Mesenteric fat pad (tissue), 1 donor: ENCODE measurements around the gene BMPR1B. TPM values are rescaled to one million over a fixed set of nuclear protein-coding genes. Genes with fewer than 3 reads are reported as not detected.
"Not testable (repeated sequence)": the region's sequence is repeated elsewhere in the genome, so short reads cannot be mapped to it uniquely, and the experiment has no call there.

ENCODE experiments used
- DNase-seq: peaks from one replicate; pipeline ENCODE4 v3.0.0-alpha.2; 2020; ENCODE audit warnings: low spot score
- total RNA-seq: library from RNA; stranded (reverse); fragmentation: NEBNext Ultra II Directional; extraction: Animal tissue kit (Norgen Biotek cat#: 25700); gene quantifications from one replicate; pipeline ENCODE4 v1.2.1, GENCODE V29; 2021
- donor health status: DM: yes; HTN: yes; CAD: no.

BMPR1B gene
- total RNA-seq, 1 donor from 2014 or later: 0.45 TPM

- DNase-seq: no peak
Observed at GRCh38 chr4:95021099-95021498, 263.3 kb downstream of the BMPR1B start.

DNA sequence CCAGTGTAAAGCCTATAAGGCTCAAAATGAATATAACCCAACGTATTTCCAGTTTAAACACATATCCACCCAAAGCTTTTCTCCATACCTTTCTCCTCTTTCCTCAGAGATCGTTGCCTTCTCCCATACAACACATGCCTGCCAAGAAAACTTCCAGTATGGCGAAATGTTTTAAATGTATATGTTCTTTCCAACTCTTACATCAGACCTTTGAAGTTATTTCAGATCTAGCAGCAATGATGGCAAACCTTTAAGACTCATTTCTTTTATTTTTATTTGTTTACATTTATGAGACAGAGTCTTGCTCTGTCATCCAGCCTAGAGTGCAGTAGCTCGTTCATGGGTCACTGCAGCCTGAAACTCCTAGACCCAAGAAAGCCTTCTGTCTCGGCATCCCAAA, 265.4 kb downstream of the BMPR1B start:
- no peak for DNase-seq

- no peak for DNase-seq
Observed at GRCh38 chr4:95027905-95028618, 270.3 kb downstream of the BMPR1B start.

DNA sequence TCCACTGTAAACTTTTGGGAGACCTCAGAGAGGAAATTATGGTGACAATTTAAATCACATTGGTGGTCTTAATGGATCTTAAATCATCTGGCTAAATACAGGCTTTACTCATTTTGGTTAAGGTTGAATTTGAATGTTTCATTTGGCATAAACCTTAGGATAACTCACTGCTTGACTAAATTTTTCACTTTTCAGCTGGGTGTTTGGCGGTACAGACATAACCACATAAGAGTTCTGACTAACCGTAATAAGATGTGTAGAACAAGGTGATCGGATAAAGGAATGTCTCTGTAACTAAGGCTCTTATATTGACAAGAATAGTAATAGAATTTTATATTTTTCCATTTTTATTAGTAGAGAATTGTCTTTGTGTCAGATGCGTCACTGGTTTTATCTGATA, 281.0 kb downstream of the BMPR1B start:
- DNase-seq: no peak

DNA sequence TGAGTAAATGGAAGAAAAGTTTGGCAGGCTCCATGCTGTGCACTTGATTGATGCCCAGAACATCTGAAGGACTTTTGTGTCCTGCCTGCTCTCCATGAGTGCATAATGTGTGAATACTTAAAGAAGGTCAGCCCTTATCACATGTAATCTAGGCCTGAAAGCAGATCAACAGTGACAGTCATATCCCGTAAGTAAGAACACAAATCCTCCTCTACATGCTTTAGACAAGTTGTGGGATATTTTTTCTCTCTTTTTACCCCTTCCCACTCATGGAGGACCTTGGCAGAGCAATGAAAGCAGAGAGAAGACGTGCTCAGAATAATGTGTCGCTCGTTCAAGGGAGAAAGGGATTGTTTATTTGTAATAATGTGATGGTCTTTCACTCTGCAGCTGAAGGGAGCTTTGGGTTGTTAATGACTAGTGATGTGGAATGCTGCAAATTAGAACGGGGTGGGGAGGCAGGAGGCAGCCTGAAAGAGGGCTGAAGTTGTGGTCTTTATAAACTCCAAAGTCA, 286.6 kb downstream of the BMPR1B start:
- no peak for DNase-seq

GRCh38 chr4:95045429-95045828, 287.7 kb downstream of the BMPR1B start:
- no peak for DNase-seq

- DNase-seq: no peak
Observed at GRCh38 chr4:95048296-95048695, 290.5 kb downstream of the BMPR1B start.

DNA sequence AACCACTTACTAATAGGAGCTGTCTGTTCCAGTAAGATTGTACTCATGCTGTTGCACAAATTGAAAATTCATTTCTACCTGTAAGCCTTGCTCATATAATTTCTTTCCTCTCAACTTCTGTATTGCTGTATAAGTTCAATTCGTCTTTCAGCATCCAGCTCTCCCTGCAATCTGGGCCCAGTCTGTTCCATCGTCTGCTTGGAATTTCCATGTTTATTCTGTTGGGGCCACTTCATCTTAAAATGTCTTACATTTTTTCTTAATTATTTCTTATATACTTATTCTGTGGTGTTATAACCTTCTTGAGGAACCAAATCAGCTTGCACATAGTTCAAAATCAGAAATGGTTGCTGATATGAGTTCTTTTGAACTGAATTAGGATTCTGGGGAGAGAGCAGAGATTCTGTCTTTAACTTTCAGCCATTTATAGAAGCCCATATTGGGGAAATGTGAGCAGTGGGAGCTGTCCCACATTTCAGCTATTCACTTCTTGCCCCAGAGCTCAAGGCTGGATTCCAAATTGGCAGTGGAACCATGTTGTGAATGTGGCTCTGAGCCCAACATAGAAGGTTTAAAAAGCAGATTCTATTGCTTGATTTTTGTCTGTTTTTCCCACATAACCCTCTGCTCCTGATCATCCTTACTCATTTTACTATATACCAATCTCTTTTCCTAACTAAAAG, 291.9 kb downstream of the BMPR1B start:
- no peak for DNase-seq

DNA sequence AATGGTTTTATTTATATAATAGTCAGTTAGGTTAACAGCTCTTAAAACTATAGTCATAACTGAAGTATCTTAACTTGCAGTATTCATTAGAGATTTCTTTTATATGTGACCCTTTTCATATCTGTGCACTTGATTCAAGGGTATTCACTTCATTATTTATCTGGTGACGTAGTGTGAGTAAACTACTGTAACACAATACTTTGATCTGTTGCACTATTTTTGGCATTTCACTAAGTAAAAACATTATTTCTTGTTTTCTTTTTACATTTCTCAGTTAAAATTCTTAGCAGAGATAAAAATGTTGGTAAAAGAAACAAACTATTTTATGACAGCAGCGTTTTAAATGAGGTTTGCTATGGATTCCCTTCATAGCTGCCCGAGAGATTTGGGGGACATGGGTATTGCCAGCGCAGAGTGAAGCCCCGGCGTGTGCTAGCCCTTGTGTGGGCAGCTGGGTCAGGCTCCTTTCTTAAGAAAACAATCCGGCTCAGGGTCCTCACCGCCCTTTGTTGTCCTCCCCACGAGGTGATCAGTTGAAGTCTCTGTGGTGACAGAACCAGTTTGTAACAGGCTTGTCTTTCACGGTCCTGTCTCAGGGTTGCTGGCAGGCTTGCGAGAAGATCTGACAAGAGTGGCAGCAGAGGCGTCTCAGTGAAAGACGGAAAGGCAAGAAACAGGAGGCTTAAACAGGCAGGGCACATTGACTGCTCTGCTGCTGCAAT, 293.4 kb downstream of the BMPR1B start:
- no peak for DNase-seq

DNA sequence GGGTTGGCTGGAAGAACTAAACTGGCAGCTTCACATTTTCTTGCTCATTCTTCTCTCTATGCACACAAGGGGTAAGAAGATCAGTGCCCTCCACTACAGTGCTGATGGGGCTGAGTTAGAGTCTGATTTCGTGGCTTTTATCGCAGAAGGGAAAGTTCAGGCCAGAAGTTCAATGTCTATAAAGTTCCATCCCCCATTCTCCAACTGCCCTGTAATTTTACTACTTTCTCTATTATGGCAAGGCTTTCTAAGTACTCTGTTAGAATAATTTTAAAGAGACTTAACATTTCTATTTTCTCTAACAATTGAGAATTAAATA, 293.9 kb downstream of the BMPR1B start:
- no peak for DNase-seq

DNA sequence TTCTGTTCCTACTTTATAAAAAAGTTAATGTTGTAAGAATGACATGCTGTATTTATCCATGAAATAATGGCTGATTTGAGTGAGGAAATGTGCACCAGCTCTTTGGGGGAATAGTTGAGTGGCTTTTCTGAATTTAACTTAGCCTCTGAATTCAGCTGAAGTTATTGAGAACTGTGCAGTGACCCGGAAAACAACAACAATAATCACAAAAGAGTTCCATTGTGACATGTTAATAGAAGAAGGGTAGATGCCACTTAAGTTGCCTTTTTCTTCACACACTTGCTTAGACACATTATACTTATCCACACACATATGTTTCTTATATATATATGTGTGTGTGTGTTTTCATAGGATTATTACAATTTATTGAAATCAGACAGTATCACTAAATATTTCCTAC, 301.2 kb downstream of the BMPR1B start:
- DNase-seq: no peak

GRCh38 chr4:95059663-95060062, 301.9 kb downstream of the BMPR1B start:
- DNase-seq: no peak

- DNase-seq: no peak
Observed at GRCh38 chr4:95061220-95061619, 303.5 kb downstream of the BMPR1B start.

- not testable (repeated sequence) for DNase-seq
Observed at GRCh38 chr4:95061801-95062200, 304.0 kb downstream of the BMPR1B start.

DNA sequence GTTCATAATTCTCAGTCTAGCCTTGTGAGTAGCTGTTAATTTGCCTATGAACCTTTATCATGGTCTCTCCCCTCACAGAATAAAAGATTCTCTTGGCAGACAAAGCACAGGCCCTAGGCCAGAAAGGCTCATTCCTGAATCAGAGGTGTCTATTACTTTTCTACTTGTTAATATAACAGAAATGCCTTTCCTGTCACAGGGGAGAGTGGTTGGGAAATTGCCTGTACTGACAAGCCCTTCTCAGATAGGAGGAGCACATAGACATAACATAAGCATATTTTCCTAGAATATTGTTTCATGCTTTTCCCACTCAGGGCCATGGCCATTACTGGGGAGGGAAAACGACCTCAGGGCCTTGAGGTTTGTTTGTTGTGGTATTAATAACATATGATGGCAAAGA, 308.3 kb downstream of the BMPR1B start:
- DNase-seq: no peak

DNA sequence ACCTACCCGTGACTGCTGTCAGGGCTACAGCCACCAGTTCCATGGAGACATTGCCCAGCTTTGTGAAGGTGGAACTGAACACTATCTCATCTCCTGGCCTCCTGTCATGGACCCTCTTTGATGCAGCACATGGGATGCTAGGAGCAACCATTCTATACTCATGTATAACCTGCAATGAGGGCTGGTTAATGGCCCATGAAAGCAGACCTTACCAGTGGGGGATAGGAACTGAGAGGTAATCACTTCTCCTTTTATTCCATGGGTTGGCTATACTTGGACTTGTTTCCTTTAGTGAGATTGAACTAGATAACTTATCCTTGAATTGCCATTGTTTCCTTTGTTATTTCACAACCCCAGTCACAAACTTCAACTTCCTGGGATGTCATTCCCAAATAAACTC, 310.6 kb downstream of the BMPR1B start:
- DNase-seq: no peak

GRCh38 chr4:95068818-95069478, 311.2 kb downstream of the BMPR1B start:
- no peak for DNase-seq

DNA sequence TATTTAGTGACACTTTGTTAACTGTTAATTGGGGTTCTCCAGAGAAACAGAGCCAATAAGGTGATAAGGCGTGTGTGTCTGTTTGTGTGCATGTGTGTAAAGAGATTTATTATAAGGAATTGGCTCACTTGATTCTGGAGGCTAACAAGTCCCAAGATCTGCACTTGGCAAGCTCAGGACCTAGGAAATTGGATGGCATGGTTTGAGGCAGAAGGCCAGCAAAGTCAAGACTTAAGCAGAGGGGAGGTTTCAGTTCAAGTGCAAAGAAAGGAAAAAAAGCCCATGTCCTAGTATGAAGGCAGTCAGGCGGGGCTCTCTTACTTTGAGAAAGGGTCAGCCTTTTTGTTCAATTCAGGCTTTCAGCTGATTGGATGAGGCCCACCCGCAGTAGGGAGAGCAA, 314.1 kb downstream of the BMPR1B start:
- DNase-seq: no peak

DNA sequence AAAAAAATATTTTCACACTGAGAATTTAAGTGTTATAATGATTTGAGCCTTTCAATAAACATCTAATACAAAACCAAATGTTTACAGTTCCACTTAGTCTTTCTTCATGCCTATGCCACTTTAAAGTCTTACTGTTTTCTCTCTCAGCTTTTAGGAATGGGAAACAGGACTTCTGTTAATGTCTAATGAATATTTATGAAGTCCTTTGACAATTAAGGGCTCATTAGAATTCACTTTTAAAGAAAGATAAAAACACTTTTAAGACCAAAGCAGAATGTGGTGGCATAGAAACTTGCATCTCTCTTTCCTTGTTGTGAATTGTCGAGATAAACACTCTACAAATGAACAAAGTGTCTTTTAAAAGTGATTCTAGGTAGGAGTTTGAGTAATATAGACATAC, 315.9 kb downstream of the BMPR1B start:
- no peak for DNase-seq

DNA sequence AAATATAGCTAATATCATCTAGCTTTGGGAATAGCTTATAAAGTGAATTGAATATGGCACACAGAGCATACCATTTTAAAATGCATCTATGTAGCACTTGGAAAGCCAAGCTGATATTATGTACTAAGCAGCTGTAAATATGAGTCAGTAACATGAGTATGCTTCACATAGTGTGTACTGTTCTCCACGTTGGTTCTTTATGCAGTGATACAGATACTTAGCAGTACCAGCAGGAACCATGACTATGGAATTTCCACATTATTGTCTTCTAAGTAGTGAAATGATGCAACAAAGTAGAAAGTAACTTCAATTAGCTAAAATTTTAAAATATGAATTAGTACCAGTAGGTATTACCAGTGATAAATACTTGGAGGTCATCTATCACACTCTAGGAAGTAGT, 320.1 kb downstream of the BMPR1B start:
- no peak for DNase-seq

- DNase-seq: no peak
Observed at GRCh38 chr4:95080969-95081368, 323.2 kb downstream of the BMPR1B start.

DNA sequence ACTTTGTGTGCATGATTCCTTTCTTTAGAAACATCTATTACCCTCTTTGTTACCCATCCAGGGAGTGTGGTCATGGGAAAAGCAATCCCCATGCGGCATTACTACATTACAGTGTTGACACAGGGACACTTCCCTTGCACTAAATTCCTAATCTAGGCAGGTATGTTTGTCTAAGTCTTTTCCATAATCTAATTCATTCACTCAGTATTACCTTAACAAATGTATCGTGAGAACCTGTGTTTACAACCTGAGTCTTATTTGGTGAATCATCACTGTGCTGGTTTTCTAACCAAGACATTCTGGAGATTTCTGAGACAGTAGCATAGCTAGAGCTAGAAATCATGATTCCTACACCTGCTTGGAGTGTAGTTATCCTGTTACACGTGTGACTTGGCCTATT, 326.8 kb downstream of the BMPR1B start:
- no peak for DNase-seq
